ENCODE results near the gene EFHC1. TPM values are rescaled to one million over a fixed set of nuclear protein-coding genes. Genes with fewer than 3 reads are reported as not detected.

Gene EFHC1
- total and polyA plus RNA-seq, 8 donors: 7.2 to 54.3 (median 35.5) TPM

DNA sequence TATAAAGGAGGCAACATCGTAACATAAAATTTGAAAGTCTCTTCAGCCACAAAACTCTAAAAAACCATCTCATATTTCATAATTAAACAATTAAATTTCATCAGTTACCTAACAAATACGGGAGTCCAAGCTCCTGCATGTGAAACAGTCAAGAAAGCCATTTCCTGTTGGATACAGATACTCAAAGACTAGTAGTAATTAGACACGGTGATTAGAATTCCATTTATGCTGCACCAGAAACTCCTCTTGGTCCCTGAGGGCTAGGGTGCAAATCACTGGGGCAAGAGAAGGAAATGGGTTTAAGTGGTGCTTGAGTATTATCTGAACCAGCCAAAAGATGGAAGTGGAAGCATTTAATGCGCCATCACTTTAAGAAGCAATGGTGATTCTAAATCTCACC, 129.3 kb downstream of the EFHC1 start:
- no peaks in the 10 kb centered on the region for H3K27me3 ChIP-seq
- peaks cover 62 to 94% (median 82%) of the 10 kb centered on the region in 4 donors for H3K4me1 ChIP-seq
- 61 to 92% (median 84%) methylated on average over 4 of the region's 4 CpGs for WGBS, 5 donors
- no peaks in the 10 kb centered on the region for H3K36me3 ChIP-seq
- TF ChIP-seq EP300 (IDR thresholded peaks at IDR 0.05) (no peak), POLR2AphosphoS5 (IDR thresholded peaks at IDR 0.05) (no peak), POLR2A (IDR thresholded peaks at IDR 0.05) (no peak), CTCF (IDR thresholded peaks at IDR 0.05) (no peak)
- H3K27ac ChIP-seq: no peak overlapping the region
- H3K4me3 ChIP-seq: no peak overlapping the region
- DNase-seq: no peak
- intact Hi-C loops (cut with DNase I; ENCODE audit: low total_unique reads): no loop called here
- no peaks in the 10 kb centered on the region for H3K9me3 ChIP-seq

GRCh38 chr6:52550014-52550575, 130.0 kb downstream of the EFHC1 start:
- TF ChIP-seq CTCF (IDR thresholded peaks at IDR 0.05): no peak
- peak in 1 of 3 donors; percentile 60 for TF ChIP-seq POLR2AphosphoS5 (IDR thresholded peaks at IDR 0.05)
- Histone ChIP-seq H3K36me3 (no peaks in the 10 kb centered on the region), H3K4me3 (no peak overlapping the region), H3K27ac (peak overlapping the region in 2 of 5 donors; percentile 72 to 81), H3K27me3 (no peaks in the 10 kb centered on the region), H3K9me3 (no peaks in the 10 kb centered on the region), H3K4me1 (peaks cover 56 to 90% (median 76%) of the 10 kb centered on the region in 4 donors)
- intact Hi-C loops (cut with DNase I; ENCODE audit: low total_unique reads): no loop called here
- DNase-seq: peak in 1 of 2 donors; percentile 64
- WGBS, 5 donors: 28 to 48% (median 40%) methylated on average over 6 of the region's 6 CpGs

DNA sequence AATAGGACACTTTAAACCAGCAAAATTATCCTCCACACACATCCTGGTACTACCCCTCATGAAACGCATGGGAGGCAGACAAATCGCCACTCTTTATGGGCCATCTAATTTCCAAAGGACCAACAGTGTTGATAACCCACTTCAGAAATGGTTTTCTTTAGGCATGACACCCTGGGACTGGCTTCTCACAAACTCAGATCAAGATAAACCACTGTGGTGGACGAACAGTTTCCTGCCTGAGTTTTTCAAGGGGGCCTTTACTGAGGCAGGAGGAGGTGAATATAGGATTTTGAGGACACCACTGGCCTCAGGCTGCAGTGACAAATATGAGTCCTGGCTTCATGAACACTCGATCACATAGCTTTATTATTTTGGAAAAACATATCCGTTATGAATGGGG, 130.7 kb downstream of the EFHC1 start:
- intact Hi-C loops (cut with DNase I; ENCODE audit: low total_unique reads): no loop called here
- TF ChIP-seq CTCF (IDR thresholded peaks at IDR 0.05): no peak
- TF ChIP-seq EP300 (IDR thresholded peaks at IDR 0.05): no peak
- no peak for TF ChIP-seq POLR2AphosphoS5 (IDR thresholded peaks at IDR 0.05)
- no peak for TF ChIP-seq POLR2A (IDR thresholded peaks at IDR 0.05)
- WGBS, 5 donors: 43 to 56% (median 45%) methylated on average over 5 of the region's 5 CpGs
- Histone ChIP-seq H3K4me3 (no peak overlapping the region), H3K4me1 (peaks cover 48 to 90% (median 69%) of the 10 kb centered on the region in 4 donors), H3K9me3 (no peaks in the 10 kb centered on the region), H3K36me3 (no peaks in the 10 kb centered on the region), H3K27ac (peak overlapping the region in 4 of 5 donors; percentile 51 to 81 (median 72)), H3K27me3 (no peaks in the 10 kb centered on the region)
- no peak for DNase-seq

- Histone ChIP-seq H3K4me1 (peaks cover 41 to 89% (median 66%) of the 10 kb centered on the region in 4 donors), H3K27me3 (no peaks in the 10 kb centered on the region), H3K4me3 (peak overlapping the region; percentile 2 to 16 (median 13)), H3K27ac (peak overlapping the region; percentile 51 to 81 (median 72)), H3K36me3 (no peaks in the 10 kb centered on the region), H3K9me3 (no peaks in the 10 kb centered on the region)
- TF ChIP-seq CTCF (IDR thresholded peaks at IDR 0.05) (no peak), POLR2AphosphoS5 (IDR thresholded peaks at IDR 0.05) (peak in 2 of 3 donors; percentile 50 to 53)
- intact Hi-C loops (cut with DNase I; ENCODE audit: low total_unique reads): no loop called here
- DNase-seq: peak; percentile 83 to 86
- WGBS, 5 donors: 15 to 21% (median 18%) methylated on average over 13 of the region's 13 CpGs
These were observed 131.5 kb downstream of the EFHC1 start for GRCh38 chr6:52551483-52552277.
